ENCODE data around the gene TMBIM1. TPM values are rescaled to one million over a fixed set of nuclear protein-coding genes. Genes with fewer than 3 reads are reported as not detected.

The TMBIM1 gene
- total RNA-seq, 1 experiment from 2014 or later, result 23.5 TPM

DNA sequence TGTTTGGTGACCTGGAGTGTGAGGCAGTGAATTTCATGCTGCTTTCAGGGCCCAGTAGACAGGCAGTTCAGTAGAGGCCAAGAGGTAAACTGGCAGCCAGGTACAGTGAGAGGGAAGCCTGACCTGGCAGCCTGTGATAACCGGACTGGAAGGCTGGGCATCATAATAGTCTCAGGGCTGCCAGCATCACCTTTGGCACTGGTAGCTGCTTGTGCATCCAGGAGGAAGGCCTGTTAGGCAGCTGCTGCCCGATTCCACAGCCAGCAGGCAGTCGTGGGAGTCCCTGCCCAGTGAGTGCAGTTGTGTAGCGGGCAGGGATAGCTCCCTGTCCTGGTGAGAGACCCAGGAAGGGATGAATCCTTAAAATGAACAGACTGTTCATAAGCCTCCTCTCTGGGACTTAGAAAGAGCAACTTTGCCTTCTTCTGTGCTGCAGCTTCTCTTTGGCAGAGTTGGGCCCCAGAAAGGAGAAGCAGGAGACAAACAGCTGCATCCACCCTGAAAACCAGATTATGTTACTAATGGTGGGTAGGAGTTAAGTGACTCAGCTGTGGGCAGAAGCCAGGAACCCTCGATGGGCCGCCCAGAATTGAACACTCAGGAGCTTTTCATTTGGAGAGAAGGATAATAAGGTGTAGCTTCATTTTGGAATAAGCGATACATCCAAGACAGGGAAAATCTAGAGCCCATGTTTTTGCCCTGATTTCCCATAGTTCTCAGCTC lies 39.6 kb downstream of the TMBIM1 start:
- Mint-ChIP-seq H3K27ac (no peak overlapping the region), H3K27me3 (ENCODE audit: low read depth) (no peaks in the 10 kb centered on the region), H3K9me3 (no peaks in the 10 kb centered on the region), H3K4me3 (no peak overlapping the region), H3K4me1 (0 out of 2 replicates have a peak, but pooled peaks cover 3% of the 10 kb centered on the region), H3K36me3 (peaks cover 69% of the 10 kb centered on the region)
- TF ChIP-seq ELF4 (CRISPR knock-in tag; IDR thresholded peaks at IDR 0.05; ENCODE audit: low read depth) (no peak), IRF2 (CRISPR knock-in tag; IDR thresholded peaks at IDR 0.05; ENCODE audit: borderline replicate concordance, low read depth) (no peak), ZNF219 (CRISPR knock-in tag; IDR thresholded peaks at IDR 0.05; ENCODE audit: borderline replicate concordance) (no peak), PRRX2 (CRISPR knock-in tag; IDR thresholded peaks at IDR 0.05) (no peak), EMX1 (CRISPR knock-in tag; IDR thresholded peaks at IDR 0.05) (no peak), SMAD3 (CRISPR knock-in tag; IDR thresholded peaks at IDR 0.05; ENCODE audit: borderline replicate concordance) (no peak), ZNF317 (CRISPR knock-in tag; IDR thresholded peaks at IDR 0.05; ENCODE audit: borderline replicate concordance, low read depth) (no peak)
- TF ChIP-seq, protein P1, sequence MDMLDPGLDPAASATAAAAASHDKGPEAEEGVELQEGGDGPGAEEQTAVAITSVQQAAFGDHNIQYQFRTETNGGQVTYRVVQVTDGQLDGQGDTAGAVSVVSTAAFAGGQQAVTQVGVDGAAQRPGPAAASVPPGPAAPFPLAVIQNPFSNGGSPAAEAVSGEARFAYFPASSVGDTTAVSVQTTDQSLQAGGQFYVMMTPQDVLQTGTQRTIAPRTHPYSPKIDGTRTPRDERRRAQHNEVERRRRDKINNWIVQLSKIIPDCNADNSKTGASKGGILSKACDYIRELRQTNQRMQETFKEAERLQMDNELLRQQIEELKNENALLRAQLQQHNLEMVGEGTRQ (CRISPR knock-in tag; IDR thresholded peaks at IDR 0.05), result no peak
- TF ChIP-seq, protein P2, sequence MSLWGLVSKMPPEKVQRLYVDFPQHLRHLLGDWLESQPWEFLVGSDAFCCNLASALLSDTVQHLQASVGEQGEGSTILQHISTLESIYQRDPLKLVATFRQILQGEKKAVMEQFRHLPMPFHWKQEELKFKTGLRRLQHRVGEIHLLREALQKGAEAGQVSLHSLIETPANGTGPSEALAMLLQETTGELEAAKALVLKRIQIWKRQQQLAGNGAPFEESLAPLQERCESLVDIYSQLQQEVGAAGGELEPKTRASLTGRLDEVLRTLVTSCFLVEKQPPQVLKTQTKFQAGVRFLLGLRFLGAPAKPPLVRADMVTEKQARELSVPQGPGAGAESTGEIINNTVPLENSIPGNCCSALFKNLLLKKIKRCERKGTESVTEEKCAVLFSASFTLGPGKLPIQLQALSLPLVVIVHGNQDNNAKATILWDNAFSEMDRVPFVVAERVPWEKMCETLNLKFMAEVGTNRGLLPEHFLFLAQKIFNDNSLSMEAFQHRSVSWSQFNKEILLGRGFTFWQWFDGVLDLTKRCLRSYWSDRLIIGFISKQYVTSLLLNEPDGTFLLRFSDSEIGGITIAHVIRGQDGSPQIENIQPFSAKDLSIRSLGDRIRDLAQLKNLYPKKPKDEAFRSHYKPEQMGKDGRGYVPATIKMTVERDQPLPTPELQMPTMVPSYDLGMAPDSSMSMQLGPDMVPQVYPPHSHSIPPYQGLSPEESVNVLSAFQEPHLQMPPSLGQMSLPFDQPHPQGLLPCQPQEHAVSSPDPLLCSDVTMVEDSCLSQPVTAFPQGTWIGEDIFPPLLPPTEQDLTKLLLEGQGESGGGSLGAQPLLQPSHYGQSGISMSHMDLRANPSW (CRISPR knock-in tag; conservative IDR thresholded peaks at IDR 0.05; ENCODE audit: low read depth), result no peak
- TF ChIP-seq, protein P3, sequence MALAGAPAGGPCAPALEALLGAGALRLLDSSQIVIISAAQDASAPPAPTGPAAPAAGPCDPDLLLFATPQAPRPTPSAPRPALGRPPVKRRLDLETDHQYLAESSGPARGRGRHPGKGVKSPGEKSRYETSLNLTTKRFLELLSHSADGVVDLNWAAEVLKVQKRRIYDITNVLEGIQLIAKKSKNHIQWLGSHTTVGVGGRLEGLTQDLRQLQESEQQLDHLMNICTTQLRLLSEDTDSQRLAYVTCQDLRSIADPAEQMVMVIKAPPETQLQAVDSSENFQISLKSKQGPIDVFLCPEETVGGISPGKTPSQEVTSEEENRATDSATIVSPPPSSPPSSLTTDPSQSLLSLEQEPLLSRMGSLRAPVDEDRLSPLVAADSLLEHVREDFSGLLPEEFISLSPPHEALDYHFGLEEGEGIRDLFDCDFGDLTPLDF (CRISPR knock-in tag; IDR thresholded peaks at IDR 0.05), result no peak
- TF ChIP-seq, protein P4, sequence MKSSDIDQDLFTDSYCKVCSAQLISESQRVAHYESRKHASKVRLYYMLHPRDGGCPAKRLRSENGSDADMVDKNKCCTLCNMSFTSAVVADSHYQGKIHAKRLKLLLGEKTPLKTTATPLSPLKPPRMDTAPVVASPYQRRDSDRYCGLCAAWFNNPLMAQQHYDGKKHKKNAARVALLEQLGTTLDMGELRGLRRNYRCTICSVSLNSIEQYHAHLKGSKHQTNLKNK (CRISPR knock-in tag; IDR thresholded peaks at IDR 0.05), result no peak
- TF ChIP-seq, protein P5, sequence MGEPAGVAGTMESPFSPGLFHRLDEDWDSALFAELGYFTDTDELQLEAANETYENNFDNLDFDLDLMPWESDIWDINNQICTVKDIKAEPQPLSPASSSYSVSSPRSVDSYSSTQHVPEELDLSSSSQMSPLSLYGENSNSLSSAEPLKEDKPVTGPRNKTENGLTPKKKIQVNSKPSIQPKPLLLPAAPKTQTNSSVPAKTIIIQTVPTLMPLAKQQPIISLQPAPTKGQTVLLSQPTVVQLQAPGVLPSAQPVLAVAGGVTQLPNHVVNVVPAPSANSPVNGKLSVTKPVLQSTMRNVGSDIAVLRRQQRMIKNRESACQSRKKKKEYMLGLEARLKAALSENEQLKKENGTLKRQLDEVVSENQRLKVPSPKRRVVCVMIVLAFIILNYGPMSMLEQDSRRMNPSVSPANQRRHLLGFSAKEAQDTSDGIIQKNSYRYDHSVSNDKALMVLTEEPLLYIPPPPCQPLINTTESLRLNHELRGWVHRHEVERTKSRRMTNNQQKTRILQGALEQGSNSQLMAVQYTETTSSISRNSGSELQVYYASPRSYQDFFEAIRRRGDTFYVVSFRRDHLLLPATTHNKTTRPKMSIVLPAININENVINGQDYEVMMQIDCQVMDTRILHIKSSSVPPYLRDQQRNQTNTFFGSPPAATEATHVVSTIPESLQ (CRISPR knock-in tag; IDR thresholded peaks at IDR 0.05), result no peak
- ChIA-PET POLR2A (no interaction called here), CTCF (no interaction called here)
- DNase-seq (ENCODE audit: low spot score) (no peak), ATAC-seq (no peak)

DNA sequence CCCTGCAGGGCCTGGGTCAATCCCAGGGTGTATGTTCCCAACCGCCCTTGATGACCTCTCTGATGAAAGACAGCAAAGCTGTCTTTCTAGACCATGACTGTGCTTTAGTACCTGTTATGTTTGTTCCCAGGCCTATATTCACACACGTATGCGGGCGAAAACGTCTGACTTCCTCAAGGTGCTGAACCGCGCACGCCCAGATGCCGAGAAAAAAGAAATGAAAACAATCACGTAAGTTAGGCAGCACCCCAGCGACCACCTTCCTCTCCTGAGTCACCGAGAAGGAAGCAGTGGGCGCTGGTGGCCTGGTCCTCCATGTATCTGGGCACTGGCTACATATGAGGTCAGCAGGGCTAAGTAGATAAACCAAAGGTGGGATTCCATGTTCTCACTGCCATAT lies 42.6 kb downstream of the TMBIM1 start:
- no peak overlapping the region for H3K27ac Mint-ChIP-seq
- H3K4me1 Mint-ChIP-seq, result no peaks in the 10 kb centered on the region
- H3K4me3 Mint-ChIP-seq, result no peak overlapping the region
- POLR2A ChIA-PET, result no interaction called here
- peaks cover 87% of the 10 kb centered on the region for H3K36me3 Mint-ChIP-seq
- no peaks in the 10 kb centered on the region for H3K9me3 Mint-ChIP-seq
- DNase-seq (ENCODE audit: low spot score) (no peak), ATAC-seq (no peak)
- no peaks in the 10 kb centered on the region for H3K27me3 Mint-ChIP-seq (ENCODE audit: low read depth)
- CTCF ChIA-PET, result interaction anchor here (1.1 kb wide), 1 partner anchor 19 kb away, joined by 3 read pairs; no protein-coding TSS in a partner anchor
- TF ChIP-seq RORB (CRISPR knock-in tag; IDR thresholded peaks at IDR 0.05) (no peak), ZNF219 (CRISPR knock-in tag; IDR thresholded peaks at IDR 0.05; ENCODE audit: borderline replicate concordance) (no peak), ZNF232 (CRISPR knock-in tag; IDR thresholded peaks at IDR 0.05) (no peak), NR3C1 (CRISPR knock-in tag; conservative IDR thresholded peaks at IDR 0.05; ENCODE audit: low read depth) (no peak), TCF7 (CRISPR knock-in tag; IDR thresholded peaks at IDR 0.05; ENCODE audit: low read depth) (no peak), ZNF671 (CRISPR knock-in tag; IDR thresholded peaks at IDR 0.05) (no peak), SOX15 (CRISPR knock-in tag; IDR thresholded peaks at IDR 0.05) (no peak)
- TF ChIP-seq, protein P6, sequence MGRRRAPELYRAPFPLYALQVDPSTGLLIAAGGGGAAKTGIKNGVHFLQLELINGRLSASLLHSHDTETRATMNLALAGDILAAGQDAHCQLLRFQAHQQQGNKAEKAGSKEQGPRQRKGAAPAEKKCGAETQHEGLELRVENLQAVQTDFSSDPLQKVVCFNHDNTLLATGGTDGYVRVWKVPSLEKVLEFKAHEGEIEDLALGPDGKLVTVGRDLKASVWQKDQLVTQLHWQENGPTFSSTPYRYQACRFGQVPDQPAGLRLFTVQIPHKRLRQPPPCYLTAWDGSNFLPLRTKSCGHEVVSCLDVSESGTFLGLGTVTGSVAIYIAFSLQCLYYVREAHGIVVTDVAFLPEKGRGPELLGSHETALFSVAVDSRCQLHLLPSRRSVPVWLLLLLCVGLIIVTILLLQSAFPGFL (CRISPR knock-in tag; IDR thresholded peaks at IDR 0.05; ENCODE audit: borderline replicate concordance), result no peak
- TF ChIP-seq, protein P7, sequence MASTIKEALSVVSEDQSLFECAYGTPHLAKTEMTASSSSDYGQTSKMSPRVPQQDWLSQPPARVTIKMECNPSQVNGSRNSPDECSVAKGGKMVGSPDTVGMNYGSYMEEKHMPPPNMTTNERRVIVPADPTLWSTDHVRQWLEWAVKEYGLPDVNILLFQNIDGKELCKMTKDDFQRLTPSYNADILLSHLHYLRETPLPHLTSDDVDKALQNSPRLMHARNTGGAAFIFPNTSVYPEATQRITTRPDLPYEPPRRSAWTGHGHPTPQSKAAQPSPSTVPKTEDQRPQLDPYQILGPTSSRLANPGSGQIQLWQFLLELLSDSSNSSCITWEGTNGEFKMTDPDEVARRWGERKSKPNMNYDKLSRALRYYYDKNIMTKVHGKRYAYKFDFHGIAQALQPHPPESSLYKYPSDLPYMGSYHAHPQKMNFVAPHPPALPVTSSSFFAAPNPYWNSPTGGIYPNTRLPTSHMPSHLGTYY (CRISPR knock-in tag; IDR thresholded peaks at IDR 0.05), result no peak
- TF ChIP-seq, protein P8, sequence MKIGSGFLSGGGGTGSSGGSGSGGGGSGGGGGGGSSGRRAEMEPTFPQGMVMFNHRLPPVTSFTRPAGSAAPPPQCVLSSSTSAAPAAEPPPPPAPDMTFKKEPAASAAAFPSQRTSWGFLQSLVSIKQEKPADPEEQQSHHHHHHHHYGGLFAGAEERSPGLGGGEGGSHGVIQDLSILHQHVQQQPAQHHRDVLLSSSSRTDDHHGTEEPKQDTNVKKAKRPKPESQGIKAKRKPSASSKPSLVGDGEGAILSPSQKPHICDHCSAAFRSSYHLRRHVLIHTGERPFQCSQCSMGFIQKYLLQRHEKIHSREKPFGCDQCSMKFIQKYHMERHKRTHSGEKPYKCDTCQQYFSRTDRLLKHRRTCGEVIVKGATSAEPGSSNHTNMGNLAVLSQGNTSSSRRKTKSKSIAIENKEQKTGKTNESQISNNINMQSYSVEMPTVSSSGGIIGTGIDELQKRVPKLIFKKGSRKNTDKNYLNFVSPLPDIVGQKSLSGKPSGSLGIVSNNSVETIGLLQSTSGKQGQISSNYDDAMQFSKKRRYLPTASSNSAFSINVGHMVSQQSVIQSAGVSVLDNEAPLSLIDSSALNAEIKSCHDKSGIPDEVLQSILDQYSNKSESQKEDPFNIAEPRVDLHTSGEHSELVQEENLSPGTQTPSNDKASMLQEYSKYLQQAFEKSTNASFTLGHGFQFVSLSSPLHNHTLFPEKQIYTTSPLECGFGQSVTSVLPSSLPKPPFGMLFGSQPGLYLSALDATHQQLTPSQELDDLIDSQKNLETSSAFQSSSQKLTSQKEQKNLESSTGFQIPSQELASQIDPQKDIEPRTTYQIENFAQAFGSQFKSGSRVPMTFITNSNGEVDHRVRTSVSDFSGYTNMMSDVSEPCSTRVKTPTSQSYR (CRISPR knock-in tag; IDR thresholded peaks at IDR 0.05), result no peak

Measured in WTC11 (cell line).